HG03457 (cell line): ENCODE data around the gene BCAR1.
"Not testable (repeated sequence)": the region's sequence is repeated elsewhere in the genome, so short reads cannot be mapped to it uniquely, and the experiment has no call there.

Source experiments
- ATAC-seq: cut with Tn5 transposase; IDR thresholded peaks from one replicate; pipeline ENCODE4 v1.9.1; 2021; ENCODE audit warnings: moderate number of reproducible peaks; ENCODE audit not compliant: unreplicated experiment

The BCAR1 gene

GRCh38 chr16:75256696-75257343, 5.4 kb upstream of the BCAR1 start:
- no peak for ATAC-seq

GRCh38 chr16:75256059-75256571, 4.7 kb upstream of the BCAR1 start:
- no peak for ATAC-seq

- ATAC-seq, result no peak
Observed at GRCh38 chr16:75254359-75254837, 3.0 kb upstream of the BCAR1 start.

- ATAC-seq, result no peak
Observed at GRCh38 chr16:75252946-75253911, 1.8 kb upstream of the BCAR1 start.

- ATAC-seq, result no peak
Observed at GRCh38 chr16:75252049-75252864, 833 bp upstream of the BCAR1 start.

- ATAC-seq, result peak; percentile 14
Observed at GRCh38 chr16:75250809-75251279, 580 bp downstream of the BCAR1 start.

GRCh38 chr16:75250089-75250808, 1.2 kb downstream of the BCAR1 start:
- ATAC-seq, result no peak

- ATAC-seq, result no peak
Observed at GRCh38 chr16:75249441-75249840, 2.0 kb downstream of the BCAR1 start.

- no peak for ATAC-seq
Observed at GRCh38 chr16:75248536-75249380, 2.7 kb downstream of the BCAR1 start.

- ATAC-seq, result no peak
Observed at GRCh38 chr16:75248142-75248535, 3.3 kb downstream of the BCAR1 start.

GRCh38 chr16:75247249-75247648, 4.2 kb downstream of the BCAR1 start:
- no peak for ATAC-seq

GRCh38 chr16:75246504-75247205, 4.8 kb downstream of the BCAR1 start:
- ATAC-seq, result no peak

- no peak for ATAC-seq
Observed at GRCh38 chr16:75244844-75245758, 6.3 kb downstream of the BCAR1 start.

- no peak for ATAC-seq
Observed at GRCh38 chr16:75244225-75244809, 7.1 kb downstream of the BCAR1 start.

- ATAC-seq, result no peak
Observed at GRCh38 chr16:75243667-75244224, 7.7 kb downstream of the BCAR1 start.

GRCh38 chr16:75242436-75243078, 8.9 kb downstream of the BCAR1 start:
- not testable (repeated sequence) for ATAC-seq
